GM19099 (cell line): ENCODE data around the gene NPC2.

Experiments used
- POLR2A ChIP-seq: IDR thresholded peaks from 3 replicates; pipeline ENCODE4 v1.6.1; 2011; ENCODE audit warnings: low read depth; ENCODE audit not compliant: insufficient read length; ENCODE audit errors: extremely low read depth

Gene NPC2

GRCh38 chr14:74500417-74501134, 7.5 kb upstream of the NPC2 start:
- no peak for TF ChIP-seq POLR2A

GRCh38 chr14:74495356-74495755, 2.3 kb upstream of the NPC2 start:
- TF ChIP-seq POLR2A, result no peak

- TF ChIP-seq POLR2A, result peak; percentile 85
Measured at GRCh38 chr14:74493343-74494261, 497 bp upstream of the NPC2 start, which contains the start of gene ISCA2. ISCA2 (plus strand) TSS chr14:74493765; CDS start chr14:74493775, 10 bp downstream.

DNA sequence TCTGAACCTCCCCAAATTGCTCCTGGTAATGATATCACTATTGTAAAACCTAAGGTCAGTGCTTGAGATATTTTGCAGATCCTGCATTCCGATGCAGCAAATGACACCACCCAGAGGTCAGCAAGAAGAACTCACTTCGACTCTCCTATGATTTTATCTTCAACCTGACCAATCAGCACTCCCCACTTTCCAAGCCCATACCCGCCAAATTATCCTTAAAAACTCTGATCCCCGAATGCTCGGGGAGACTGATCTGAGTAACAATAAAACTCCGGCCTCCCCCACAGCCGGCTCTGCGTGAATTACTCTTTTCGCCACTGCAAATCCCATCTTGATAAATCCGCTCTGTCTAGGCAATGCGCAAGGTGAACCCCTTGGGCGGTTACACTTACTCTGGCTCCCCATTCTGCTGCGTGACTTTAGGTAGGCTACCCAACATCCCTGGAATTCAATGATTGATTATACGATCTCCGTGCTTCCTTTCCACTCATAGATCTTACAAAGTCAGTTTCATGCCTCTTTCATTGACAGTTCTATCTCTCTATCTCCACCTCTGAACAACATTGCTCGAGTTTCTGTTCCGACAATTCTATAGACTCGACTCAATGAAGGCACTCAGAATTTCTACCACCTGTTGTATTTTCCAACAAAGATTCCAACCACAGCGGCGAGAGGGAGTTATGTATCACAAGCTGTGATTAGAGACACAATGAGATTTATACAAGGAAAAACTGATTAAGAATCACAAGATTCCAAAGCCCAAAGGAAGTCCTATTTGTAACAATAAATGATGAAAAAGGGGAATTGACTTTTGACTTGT, 939 bp downstream of the NPC2 start:
- no peak for TF ChIP-seq POLR2A

DNA sequence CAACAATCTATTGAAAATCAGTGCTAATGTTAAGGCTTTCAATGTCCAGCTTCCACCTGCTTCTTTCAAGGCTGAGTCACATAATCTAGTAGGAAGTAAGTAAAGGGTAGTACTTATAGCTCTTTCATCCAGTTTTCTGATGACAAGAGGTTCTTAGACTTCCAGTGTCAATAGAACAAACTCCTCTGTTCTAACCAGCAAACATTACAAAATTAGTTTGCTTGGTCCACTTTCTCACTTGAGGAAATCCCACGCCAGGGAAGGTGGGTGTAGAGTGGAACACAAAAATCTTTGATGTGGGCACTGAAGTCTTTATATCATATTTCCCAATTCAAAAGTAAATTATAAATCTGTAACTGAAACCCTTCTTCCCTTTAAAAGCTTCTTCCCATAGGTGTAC, 2.6 kb downstream of the NPC2 start:
- no peak for TF ChIP-seq POLR2A

GRCh38 chr14:74488786-74489397, 4.2 kb downstream of the NPC2 start:
- TF ChIP-seq POLR2A, result no peak

DNA sequence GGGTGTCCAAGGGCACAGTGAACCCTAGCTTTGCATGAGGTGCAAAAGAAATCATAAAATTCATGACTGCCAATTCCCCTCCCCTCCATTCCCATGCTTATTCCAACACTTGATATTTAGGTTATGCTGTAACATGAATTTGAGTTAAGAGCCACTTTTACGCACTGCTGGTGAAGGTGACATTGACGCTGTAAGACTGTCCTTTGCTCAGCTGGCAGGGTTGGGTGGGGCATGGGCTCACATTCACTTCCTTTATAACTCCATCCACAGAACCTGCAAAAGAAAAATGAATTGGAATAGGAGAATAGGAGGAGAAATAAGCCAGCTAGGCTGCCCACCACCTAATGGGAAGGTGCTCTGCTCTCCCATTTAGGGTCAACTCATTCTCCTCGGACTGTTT, 6.9 kb downstream of the NPC2 start:
- TF ChIP-seq POLR2A, result no peak

DNA sequence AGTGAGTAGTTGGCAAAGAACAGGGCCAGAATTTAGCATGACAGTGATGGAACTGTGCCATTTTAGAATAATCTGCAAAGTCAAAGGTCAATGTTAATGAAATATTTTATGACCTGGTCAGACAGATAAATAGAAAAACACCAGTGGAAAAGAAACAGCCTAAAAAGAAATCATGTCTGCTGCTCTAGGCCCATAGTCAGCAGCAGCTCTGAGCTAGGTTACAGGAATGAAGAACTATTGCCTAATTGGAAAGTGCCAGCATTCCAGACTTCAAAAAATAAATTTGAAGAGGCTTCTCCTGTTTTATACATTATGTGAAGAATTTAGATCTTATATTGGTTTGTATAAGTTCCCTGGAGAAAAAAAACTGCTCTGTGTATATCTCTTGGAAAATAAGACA, 9.8 kb downstream of the NPC2 start:
- no peak for TF ChIP-seq POLR2A

DNA sequence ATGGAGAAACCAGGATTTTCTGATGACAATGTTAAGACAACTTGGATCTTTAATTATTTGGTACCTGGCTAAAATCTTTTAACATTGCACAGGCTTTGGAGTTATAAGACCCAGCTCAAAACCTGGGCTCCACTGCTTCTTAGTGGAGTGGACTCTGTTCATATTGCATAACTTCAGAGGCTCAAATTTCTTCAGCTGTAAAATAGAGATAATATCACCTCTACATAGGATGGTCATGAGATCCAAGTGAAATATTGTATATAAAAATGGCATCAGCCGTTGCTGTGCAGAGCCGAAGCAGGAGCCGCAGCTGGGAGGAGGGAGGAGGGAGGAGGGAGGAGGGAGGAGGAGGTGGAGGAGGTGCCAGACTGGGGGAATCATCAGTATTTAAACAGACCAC, 10.5 kb downstream of the NPC2 start:
- TF ChIP-seq POLR2A, result no peak

DNA sequence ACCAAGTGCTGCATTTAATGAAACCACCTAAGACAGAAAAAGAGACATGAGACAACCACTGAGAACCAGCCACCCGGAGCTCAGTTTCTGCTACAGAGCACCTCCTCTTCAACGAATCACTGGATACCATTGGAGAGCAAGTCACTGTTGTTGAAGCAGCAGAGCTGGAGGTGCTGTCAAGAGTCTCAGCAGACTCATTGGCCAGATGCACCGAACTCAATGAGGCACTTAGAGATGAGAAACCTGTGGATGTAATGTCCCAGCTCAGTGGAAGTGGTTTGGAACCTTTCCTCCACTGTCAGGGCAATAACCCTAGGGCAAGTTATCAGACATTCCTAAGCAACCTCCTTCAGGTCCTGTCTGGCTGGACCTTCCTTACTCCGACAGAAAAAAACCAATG, 13.1 kb downstream of the NPC2 start:
- no peak for TF ChIP-seq POLR2A

GRCh38 chr14:74478996-74479635, 14.0 kb downstream of the NPC2 start:
- TF ChIP-seq POLR2A, result no peak

- no peak for TF ChIP-seq POLR2A
Measured at GRCh38 chr14:74476607-74477006, 16.5 kb downstream of the NPC2 start.

DNA sequence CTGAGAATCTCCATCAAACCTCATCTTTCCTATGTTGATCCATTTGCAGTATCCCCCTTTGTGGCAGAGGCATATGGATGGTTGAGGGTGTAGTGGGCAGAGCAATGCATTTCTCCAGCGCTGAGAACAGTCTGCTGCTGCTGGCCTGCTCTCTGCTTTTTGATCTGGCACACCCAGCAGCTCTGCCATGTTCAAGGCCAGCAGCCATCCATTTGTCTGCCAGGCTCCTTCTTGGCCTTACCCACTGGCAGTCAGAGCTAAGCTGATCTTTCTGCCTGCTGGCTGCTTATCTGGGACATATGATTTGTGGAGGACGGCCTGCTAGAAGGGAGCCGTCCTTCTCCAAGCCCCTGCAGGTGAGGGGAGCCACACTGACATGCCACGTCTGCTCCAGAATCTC, 17.0 kb downstream of the NPC2 start:
- no peak for TF ChIP-seq POLR2A

- TF ChIP-seq POLR2A, result no peak
Measured at GRCh38 chr14:74475678-74476077, 17.4 kb downstream of the NPC2 start.
